GM18505 (cell line): Measurements from ENCODE around the gene MICALL1.
"Not testable (repeated sequence)": the region's sequence is repeated elsewhere in the genome, so short reads cannot be mapped to it uniquely, and the experiment has no call there.

ENCODE experiments used
- ATAC-seq: cut with Tn5 transposase; IDR thresholded peaks from one replicate; pipeline ENCODE4 v1.9.1; 2021; ENCODE audit not compliant: unreplicated experiment
- POLR2A ChIP-seq: IDR thresholded peaks from 4 replicates; pipeline ENCODE4 v1.6.1; 2011; ENCODE audit warnings: borderline replicate concordance; ENCODE audit not compliant: insufficient read depth, insufficient read length; ENCODE audit errors: extremely low read depth

Gene MICALL1

DNA sequence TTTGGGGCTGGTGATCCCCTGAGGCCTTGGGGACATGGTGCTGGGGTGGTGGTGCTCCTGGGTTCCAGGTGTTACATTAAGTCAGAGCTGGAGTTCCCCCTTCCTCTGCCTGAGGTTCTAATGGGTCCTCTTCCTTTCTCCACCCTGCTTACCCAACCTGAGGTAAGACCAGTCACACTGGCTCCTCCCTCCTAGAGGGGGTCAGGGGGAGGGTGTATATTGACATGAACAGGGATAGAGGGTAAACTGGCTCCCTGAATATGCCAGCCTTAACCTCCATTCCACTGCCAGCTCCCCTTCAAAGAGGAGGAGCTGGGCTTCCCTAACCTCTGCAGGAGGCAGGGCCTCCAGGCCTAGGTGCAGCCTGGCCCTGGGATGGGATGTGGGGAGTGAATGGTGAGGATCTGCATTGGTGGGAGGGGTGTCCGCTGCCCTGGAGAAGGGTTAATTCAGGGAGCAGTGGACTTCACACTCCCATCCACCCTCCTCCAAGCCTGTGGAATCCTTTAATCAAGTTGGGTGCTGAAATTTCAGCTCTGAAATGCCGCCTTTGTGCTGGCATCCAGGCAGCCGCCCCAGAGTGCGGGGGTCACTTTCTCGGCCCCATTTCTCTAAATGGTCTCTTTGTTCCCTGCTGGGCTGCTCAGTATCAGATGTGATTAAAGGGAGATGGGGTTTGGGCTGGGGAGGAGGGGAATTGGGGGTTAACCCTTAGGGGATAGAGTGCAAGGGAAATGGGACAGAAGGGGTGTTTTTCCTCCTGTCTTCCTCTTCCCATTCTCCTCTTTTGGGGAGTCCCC is 62.6 kb downstream of the MICALL1 start:
- no peak for TF ChIP-seq POLR2A
- ATAC-seq = no peak

DNA sequence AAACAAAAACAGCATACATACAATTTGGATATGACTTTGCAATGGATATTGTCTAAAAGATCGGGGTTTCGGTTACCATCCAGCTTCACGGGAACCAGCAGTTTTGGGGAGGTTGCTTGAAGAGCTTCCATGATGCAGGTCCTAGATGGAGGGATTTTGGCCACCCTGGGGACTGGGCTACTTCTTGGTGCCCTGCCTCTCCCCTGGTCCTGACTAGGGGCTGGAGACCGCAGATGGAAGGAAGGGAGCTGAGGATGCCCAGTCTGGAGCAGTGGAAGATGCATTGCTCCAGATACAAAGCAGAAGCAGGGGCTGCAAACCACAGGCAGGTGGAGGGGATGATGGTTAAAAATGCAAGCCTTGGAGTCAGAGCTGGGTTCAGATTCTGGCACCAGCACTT is 64.8 kb downstream of the MICALL1 start:
- no peak for TF ChIP-seq POLR2A
- no peak for ATAC-seq

DNA sequence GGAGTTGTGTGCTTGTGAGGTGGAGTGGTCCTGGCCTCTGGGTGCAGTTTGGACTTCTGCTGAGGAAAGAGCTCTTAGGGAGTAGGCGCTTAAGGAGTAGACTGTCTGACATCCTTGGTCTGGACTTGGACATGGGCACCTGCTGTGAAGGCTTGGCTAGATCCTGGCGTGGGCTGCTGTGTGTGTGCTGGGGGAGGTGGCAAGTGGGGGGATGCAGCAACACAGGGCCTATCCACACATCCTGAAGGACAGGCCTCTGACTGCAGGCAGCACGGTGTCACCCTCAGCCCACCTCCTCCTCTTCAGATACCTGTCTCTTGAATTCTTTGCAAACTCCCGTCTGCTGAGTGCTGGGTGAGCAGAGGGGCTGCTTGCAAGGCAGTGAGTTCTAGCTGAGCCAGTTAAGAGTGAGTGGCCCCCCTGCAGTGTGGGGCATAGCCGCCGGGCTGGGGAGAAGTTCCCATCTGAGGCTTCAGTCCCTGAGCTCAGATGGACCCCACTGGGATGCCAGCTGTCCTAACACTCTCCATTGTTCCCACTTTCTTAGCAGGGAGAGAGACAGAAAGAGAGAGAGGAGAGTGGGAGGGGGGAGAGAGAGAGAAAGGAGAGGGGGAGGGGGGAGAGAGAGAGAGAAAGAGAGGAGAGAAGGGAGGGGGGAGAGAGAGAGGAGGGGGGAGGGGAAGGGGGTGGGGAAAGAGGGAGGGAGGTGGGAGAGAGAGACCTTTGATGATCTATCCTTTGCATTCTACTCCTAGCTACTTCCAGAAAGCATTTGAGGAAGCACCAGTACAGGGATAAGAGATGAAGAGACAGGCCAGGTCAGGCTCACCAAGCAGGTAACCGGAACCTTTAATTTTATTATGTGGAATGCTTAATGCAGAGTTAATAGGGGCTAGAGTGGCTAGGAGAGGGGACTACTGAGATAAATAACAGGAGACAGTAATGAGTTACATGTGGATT is 65.7 kb downstream of the MICALL1 start:
- no peak for ATAC-seq
- no peak for TF ChIP-seq POLR2A

DNA sequence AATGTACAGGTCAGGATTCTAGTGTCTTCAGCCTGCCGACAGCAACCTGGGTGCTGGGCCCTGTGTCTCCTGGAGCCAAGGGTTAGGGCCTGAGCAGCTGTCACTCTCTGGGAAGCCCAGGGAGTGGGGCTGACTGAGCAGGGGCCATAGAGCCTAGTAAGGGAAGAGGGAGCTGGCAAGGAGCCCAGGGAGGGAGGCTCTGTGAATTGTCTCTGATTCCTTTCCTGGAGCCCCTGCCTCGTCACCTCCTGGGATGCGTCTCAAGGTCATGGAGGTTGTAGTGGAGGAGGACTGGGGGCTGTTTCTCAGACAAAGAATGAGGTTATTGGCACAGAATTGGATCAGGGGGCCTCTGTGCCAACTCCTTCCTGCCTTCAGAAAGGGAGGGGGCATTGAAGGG is 66.4 kb downstream of the MICALL1 start:
- ATAC-seq = no peak
- no peak for TF ChIP-seq POLR2A

DNA sequence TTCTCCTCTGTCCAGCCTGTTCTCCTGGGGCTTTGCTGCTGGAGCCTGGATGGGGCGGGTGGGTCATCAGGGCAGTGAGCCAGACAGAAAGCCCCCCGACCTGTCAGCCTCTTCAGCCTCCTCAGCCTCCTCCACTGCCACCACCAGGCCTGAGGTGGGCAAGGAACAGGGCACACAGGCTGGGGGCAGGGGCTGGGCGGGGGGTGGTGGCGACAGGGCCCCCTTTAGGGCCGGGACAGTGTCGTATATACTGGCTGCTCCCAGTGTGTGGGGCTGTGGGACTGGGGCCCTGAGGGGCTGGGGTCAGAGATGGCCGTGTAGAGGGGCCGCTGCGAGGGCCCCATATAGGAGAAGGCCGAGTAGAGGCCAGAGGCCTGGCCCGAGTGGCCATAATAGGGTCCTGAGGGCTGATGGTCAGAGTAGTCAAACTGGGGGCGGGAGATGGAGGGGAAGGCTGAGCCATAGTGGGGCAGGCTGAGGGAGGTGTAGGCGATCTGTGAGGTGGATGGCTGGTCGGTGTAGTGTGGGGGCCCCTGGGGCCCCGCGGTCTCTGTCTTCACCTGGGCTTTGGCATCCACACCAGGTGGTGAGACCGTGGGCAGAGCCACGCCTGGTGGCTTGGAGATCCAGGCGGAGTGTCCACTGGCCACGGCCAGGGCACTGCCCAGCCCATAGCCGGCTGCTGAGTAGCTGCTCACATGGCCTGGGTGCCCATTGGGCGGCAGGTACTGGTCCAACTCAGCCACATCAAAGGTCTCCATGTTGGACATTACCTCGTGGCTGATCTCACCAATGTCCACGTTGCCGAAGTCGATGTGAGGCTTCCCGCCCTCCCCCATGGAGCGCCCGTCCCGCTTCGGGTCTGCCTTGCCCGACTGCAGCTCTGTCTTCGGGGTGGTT is 67.4 kb downstream of the MICALL1 start:
- ATAC-seq = no peak
- no peak for TF ChIP-seq POLR2A

DNA sequence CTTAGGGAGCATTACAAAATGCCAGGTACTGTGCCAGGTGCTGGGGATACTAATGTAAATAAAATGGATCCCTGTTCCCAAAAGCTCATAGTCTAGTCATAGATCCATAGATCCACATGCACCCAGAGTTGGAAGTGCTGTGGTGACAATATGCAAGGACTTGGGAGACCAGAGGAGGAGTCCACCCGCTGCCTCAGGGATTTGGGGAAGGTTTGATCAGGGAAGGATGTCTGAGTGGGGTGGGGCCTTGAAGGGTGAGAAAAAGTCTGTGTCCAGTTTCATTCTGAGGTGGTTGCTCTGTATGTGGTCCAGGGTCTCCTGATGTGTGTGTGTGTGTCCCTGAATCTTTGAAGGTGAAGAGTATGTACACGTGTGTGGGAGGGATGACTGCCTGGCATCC is 69.1 kb downstream of the MICALL1 start:
- TF ChIP-seq POLR2A = no peak
- ATAC-seq = no peak

DNA sequence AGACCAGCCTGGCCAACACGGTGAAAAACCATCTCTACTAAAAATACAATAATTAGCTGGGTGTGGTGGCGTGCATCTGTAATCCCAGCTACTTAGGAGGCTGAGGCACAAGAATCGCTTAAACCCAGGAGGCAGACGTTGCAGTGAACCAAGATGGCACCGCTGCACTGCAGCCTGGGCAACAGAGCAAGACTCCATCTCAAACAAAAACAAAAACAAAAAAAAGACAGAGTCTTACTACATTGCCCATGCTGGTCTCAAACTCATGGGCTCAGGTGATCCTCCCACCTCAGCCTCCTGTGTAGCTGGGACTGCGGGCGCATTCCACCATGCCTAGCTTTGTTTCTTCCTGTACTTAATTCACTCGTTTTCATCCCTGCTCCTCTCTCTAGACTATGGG is 69.9 kb downstream of the MICALL1 start:
- not testable (repeated sequence) for ATAC-seq

DNA sequence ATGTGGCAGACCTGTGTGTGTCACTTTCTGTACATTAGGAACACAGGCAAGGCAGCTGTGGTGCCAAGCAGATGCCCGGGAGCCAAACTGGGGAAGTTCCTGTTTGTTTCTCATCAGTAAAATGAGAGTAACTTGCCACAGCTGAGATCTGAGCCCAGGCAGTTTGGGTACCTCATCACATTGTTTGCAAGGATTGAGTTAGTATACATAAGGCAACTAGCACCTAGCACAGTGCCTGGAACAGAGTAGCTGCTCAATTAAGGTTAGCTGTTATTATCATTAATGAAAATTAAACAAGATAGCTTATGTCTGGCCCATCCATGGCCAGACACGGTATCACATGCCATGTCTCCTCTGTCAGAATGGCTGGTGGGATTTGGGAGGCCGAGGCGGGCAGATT is 70.5 kb downstream of the MICALL1 start:
- TF ChIP-seq POLR2A = no peak
- ATAC-seq = no peak

DNA sequence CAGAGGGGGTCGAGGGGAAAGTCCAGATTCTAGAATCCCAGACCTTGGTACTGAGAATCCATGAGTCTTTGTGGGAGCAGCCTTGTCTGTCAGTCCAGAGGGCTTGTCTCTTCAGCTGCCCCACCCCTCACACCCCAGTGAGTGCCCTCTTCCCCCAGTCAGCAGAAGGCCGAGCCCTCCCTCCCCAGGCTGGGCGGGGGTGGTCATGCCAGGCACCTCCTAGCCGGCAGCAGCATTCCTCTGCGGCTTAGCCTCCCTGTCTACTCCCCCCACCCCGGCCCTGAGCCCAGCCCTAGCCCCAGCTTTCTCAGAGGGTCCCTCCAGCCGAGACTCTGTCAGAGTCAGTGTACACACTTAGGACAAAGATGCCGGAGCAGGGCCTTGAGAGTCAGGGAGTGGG is 73.7 kb downstream of the MICALL1 start:
- TF ChIP-seq POLR2A = no peak
- no peak for ATAC-seq

DNA sequence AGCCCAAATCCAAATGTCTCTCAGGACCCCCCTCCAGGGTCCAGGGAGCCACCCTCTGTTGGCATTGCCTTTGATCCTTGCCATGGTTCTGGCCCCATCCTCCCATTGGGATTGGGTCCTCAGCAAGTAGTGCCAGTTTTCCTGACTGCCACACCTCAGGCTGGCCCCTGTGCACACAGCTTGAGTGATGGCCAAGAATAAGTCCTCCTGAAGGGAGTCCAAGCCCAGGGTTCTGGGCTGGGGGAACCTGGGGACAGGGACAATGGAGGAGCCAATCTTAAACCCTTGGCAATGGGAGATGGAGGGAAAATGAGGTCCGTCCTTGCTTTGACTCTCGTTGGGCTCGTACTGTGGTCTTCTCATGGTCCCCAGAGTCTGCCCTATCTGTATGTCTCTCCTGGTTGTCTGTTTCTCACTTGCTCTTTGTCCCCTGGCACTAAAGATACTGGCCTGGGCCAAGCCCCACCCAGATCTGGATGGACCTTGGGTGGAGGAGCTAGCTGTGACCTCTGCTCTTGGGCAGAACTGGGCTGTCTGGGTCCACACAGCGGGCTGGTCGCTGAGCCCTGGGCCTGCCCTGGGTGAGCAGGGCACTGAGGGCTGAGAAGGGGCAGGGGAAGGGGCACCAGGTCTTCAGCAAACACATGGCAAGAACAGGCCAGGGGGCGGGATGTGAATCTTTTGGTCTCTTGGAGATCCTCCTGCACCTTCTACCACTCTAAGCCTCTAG is 75.3 kb downstream of the MICALL1 start:
- no peak for ATAC-seq
- no peak for TF ChIP-seq POLR2A

DNA sequence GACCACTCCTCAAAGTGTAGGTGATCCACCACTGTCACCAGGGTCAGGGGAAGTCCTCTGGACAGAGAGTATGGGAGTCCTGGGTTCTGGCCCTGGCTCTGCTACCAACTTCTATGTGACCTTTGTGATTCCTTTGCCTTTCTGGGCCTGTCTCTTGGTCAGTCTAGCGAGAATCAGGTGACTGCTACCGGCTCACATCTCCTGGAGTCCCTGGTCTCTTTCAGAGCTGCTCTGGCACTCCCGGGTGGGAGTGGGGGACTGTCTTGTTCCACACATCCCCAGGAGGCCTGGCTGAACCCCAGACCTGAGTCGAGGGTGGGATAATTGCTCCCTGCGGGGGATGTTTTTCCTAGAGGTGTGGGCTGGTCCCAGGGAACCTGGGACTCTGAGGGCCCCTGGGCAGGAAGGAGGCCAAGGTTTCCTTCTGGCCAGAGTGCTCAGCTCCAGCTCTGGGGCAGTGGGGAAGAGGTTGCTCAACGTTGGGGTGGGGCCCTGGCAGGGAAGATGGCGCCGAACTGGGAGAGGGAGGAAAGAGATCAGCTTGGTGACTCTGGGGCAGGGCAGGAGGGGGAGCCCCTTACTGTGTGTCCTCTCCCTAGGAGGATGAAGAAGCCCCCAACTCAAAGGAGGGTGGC is 76.2 kb downstream of the MICALL1 start:
- ATAC-seq = no peak
- TF ChIP-seq POLR2A = no peak

DNA sequence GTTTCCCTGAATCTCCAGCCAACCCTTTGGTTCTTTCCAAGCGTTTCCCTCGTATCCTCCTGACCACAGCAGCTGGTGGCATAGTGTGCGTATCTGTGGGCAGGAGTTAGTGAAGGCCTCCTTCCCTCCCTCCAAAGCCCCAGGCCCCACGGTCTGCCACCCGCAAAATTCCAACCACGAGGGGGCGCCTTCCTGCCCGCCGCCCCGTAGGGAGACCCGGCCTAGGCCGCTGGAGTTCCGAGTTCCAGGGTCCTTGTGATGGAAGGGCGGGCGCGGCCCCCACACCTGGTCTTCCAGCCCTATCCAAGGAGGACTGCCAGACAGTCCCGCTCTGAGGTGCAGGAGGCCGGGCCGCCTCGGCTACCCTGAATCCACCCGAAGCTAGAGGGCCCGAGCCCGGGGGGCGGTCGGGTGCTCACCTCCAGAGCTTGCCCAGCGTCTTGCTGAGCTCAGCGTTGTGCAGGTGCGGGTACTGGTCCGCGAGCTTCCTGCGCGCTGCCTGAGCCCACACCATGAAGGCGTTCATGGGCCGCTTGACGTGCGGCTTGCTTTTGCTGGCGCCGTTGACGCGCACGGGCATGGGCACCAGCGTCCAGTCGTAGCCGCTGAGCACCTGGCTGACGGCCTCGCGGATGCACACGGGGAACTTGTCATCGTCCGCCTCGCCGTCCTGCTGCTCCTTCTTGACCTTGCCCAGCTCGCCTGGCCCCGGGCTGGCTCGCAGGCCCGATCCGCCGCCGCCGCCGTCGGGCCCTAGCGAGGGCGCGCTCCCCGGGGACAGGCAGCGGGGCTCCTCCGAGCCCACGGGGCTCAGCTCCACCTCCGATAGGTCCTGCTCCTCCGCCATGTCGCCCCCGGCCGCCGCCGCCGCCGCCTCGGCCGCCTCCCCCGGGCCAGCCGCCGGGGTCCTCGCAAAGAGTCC is 77.1 kb downstream of the MICALL1 start:
- ATAC-seq = no peak
- TF ChIP-seq POLR2A = no peak
